C1 segment of cervical spinal cord (tissue), 14 donors: ENCODE data around the gene TMEM123.
A peak's percentile ranks its signal among the peaks of the same experiment; 100 is the strongest.

ENCODE experiments used
- DNase-seq, 14 donors: peaks; one replicate each; lab custom pipeline; 2025; lab: John Stamatoyannopoulos, UW

Gene TMEM123

GRCh38 chr11:102367364-102367763 lies 85.2 kb downstream of the TMEM123 start:
- DNase-seq: no peak

GRCh38 chr11:102364991-102365390 lies 87.6 kb downstream of the TMEM123 start:
- DNase-seq: no peak

DNA sequence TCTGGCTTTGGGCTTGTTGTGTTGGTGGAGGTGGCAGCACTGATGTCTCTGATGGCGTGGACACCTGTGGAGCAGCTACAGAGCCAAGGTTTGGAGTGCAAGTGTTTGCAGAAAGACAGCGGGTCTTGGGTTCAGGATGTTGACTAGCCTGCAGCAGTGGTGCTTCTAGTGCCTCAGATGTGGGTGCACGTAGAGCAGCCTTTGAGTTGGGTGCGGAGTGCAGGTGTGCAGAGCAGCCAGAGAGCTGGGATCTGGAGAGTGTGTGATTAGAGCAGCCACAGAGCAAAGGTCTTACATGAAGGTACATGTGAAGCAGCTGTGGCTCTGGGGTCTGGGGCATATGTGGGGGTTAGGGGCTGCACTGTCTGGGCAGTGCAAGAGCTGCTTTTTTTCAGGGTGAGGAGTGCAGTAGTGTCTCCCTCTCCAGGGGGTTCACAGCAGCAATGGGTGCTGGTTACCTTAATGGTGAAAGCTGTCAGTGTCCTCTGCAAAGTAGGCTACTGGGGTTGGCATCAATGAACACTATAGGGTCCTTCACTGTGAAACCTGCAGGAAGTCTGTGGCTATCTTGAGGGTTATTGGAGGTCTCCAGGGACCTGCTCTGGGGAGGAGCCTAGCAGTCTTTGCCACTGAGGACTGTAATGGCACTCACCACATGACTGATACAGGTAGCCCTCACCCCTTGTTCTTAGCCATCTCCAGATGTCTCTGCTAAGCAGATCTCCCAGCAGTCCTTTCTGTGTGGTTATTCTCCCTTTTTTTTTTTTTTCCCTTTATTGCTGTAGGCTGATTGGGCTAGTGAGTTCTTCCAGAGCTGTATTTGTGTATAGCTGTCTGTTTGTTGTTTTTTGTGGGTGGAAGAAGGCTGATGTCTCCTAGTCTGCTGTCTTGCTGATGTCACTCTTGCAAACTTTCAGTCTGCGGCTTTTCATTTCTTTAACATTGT lies 91.2 kb downstream of the TMEM123 start:
- DNase-seq: no peak

GRCh38 chr11:102360681-102361080 lies 91.9 kb downstream of the TMEM123 start:
- no peak for DNase-seq

DNA sequence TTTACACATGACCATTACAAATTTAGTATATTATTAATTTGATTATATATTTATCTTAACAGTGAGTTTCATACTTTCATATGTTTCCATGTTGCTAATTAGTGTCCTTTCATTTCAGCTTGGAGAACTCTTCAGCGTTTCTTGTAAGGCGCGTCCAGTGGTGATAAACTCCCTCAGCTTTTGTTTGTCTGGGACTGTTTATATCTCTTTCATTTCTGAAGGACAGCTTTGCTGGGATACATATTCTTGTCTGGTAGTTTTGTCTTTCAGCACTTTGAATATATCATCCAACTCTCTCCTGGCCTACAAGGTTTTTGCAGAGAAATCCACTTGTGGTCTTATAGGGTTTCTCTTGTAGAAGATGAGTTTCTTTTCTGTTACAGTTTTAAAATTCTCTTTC lies 93.2 kb downstream of the TMEM123 start:
- DNase-seq: no peak

DNA sequence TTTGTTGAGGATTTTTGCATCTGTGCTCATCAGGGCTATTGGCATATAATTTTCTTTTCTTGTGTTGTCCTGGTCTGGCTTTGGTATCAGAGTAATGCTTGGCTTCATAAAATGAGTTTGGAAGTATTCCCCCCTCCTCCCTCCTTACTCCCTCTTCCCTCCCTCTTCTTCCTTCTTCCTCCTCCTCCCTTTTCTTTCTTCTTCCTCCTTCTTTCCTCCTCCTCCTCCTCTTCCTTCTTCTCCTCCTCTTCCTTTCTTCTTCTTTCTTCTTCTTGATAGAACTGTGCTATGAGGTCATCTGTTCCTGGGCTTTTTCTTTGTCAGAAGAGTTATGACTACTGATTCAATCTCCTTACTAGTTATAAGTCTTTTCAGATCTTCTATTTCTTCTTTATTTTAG lies 95.4 kb downstream of the TMEM123 start:
- no peak for DNase-seq

- DNase-seq: peak in 6 of 14 donors; percentile 26 to 90 (median 46)
Observed at GRCh38 chr11:102347462-102348370, 104.8 kb downstream of the TMEM123 start.

DNA sequence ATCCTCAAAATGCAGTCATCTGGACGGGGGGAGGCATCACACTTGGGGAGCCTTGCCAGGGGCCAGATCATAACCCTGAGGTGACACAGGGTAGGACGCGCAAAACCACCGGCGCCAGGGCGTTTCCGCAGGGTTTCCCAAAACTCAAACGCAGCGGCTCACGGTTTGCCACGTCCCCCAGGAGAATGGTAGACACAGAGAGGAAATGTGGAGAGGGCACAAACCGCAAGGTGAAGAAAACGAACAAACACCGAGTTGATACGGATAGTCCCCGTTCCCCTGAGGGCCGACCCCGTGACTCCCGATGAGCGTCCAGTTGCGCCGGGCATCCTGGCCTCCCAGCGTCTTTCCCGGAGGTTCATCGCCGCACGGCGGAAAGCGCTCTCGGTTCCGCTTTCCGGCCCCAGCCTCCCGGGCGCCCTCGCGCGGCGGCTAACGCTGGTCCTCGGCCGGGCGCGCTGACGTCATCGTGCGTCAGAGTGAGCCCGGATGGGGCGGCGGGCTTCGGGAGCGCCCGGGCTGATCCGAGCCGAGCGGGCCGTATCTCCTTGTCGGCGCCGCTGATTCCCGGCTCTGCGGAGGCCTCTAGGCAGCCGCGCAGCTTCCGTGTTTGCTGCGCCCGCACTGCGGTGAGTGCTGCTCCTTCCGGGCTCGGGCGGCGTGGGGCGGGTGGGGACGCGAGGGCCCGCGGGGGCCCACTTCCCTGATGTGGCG lies 105.7 kb downstream of the TMEM123 start, which contains the start of gene BIRC2:
Gene BIRC2 (plus strand): TSS at position 467 of the 714 bp plus-strand sequence. CDS start 2,641 bp downstream, outside the sequence.
- DNase-seq: peak; percentile 37 to 96 (median 89)

DNA sequence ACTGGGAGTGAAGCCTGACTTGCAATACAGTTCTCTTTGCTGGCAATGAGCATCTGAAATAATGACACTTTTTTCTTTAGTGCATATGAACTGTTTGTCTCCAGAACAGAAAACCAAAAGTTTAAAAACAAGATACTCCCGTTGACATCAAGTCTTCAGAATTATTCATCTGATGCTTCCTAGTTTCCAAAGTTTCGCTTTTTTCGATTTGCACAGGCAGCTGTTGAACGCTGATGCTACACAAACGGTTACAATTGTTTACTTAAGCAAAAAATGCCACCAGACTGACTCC lies 106.2 kb downstream of the TMEM123 start:
- no peak for DNase-seq
